Breast epithelium (tissue), 3 donors: Measurements from ENCODE around the gene TRPM3.

Experiments used
- POLR2A ChIP-seq: fragments of 450-650 bp; IDR thresholded peaks from one replicate; pipeline ENCODE4 v1.6.1; 2016; ENCODE audit warnings: antibody characterized with exemption, mild to moderate bottlenecking, moderate library complexity
- POLR2AphosphoS5 ChIP-seq, 3 donors: sonication (generic); formaldehyde crosslinking; IDR thresholded peaks; one replicate each; pipeline ENCODE4 v1.6.1; 2017; ENCODE audit warnings: antibody characterized with exemption in 3 of 3
- TF ChIP-seq, protein P1 (sequence below), 3 donors: fragments of 450-650 bp; IDR thresholded peaks; one replicate each; pipeline ENCODE4 v1.5.1; 2016 to 2017; ENCODE audit warnings: antibody characterized with exemption in 3 of 3, mild to moderate bottlenecking in 3 of 3, moderate library complexity in 3 of 3

DNA sequence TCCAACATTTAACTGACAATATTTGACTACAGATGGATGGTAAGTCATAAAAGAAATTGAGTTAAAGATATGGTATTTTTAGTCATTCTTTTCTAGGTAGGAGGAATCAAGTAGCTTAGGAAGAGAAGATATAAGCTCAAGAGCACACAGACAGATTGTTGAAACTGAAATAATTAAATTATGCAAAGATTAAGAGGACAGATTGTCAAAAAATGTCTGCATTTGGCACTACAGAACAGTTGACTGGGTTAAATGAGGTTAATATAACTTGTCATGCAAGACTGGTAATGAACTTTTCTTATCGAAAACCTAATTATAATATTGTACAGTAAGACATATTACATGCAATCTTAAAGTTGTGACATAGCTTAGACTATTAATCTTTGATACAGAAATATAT, 36.3 kb upstream of the TRPM3 start:
- TF ChIP-seq POLR2A (no peak), POLR2AphosphoS5 (IDR thresholded peaks at IDR 0.05) (no peak)
- TF ChIP-seq, protein P1, sequence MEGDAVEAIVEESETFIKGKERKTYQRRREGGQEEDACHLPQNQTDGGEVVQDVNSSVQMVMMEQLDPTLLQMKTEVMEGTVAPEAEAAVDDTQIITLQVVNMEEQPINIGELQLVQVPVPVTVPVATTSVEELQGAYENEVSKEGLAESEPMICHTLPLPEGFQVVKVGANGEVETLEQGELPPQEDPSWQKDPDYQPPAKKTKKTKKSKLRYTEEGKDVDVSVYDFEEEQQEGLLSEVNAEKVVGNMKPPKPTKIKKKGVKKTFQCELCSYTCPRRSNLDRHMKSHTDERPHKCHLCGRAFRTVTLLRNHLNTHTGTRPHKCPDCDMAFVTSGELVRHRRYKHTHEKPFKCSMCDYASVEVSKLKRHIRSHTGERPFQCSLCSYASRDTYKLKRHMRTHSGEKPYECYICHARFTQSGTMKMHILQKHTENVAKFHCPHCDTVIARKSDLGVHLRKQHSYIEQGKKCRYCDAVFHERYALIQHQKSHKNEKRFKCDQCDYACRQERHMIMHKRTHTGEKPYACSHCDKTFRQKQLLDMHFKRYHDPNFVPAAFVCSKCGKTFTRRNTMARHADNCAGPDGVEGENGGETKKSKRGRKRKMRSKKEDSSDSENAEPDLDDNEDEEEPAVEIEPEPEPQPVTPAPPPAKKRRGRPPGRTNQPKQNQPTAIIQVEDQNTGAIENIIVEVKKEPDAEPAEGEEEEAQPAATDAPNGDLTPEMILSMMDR (IDR thresholded peaks at IDR 0.05), result no peak
